ENCODE results near the gene GBGT1.

GBGT1 gene

DNA sequence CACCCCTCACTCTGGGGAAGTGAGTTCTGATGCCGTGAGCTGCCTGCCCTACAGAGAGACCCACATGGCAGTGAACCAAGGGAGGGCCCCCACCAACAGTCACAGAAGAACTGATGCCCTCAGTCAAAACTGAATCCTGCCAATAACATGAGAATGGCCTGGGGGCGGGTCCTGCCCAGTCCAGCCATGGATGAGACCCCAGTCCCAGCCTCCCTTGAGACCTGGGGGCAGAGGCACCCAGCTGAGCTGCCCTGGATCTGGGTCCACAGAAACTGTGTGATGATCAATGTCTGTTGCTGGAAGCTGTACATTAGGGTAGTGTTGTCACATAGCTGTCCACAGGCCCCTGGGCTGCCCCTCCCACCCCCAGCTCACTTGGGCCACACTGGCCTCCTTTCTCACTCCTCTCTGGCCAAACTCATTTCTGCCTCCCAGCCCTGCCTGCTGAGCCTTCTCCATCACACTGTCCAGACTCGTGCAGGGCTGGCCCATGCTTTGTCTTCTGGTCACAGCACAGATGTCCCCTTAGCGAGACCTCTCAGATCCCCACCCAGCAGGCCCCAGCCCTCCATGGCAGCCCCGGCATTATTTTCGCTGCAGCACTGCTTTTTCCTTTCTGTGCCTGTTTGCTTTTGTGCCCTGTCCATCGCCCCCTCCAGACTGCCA, 16.8 kb downstream of the GBGT1 start:
- DNase-seq (ENCODE audit: low spot score) (no peak), ATAC-seq (ENCODE audit: low read depth) (no peak)
- no peak overlapping the region for H3K4me3 ChIP-seq (ENCODE audit: severe bottlenecking)
- no peak overlapping the region for H3K27ac ChIP-seq (ENCODE audit: poor library complexity, severe bottlenecking)
- H3K4me1 ChIP-seq (ENCODE audit: insufficient read depth, poor library complexity, severe bottlenecking) = peaks cover 5% of the 10 kb centered on the region
- no peaks in the 10 kb centered on the region for H3K36me3 ChIP-seq (ENCODE audit: low read depth)
- no peak for TF ChIP-seq CTCF (IDR thresholded peaks at IDR 0.05; ENCODE audit: poor library complexity, severe bottlenecking)
- H3K27me3 ChIP-seq (ENCODE audit: insufficient read depth, poor library complexity, severe bottlenecking) = no peaks in the 10 kb centered on the region
- H3K9me3 ChIP-seq (ENCODE audit: severe bottlenecking) = no peaks in the 10 kb centered on the region

GRCh38 chr9:133144904-133145851, 18.5 kb downstream of the GBGT1 start:
- no peak for ATAC-seq (ENCODE audit: low read depth)

GRCh38 chr9:133144142-133144903, 19.4 kb downstream of the GBGT1 start:
- DNase-seq (ENCODE audit: low spot score) (peak; percentile 67), ATAC-seq (ENCODE audit: low read depth) (peak; percentile 55)
- Histone ChIP-seq H3K4me3 (ENCODE audit: severe bottlenecking) (no peak overlapping the region), H3K9me3 (ENCODE audit: severe bottlenecking) (no peaks in the 10 kb centered on the region), H3K4me1 (ENCODE audit: insufficient read depth, poor library complexity, severe bottlenecking) (peaks cover 5% of the 10 kb centered on the region), H3K27ac (ENCODE audit: poor library complexity, severe bottlenecking) (no peak overlapping the region), H3K36me3 (ENCODE audit: low read depth) (no peaks in the 10 kb centered on the region), H3K27me3 (ENCODE audit: insufficient read depth, poor library complexity, severe bottlenecking) (no peaks in the 10 kb centered on the region)
- peak; percentile 97 for TF ChIP-seq CTCF (IDR thresholded peaks at IDR 0.05; ENCODE audit: poor library complexity, severe bottlenecking)

More at GRCh38 chr9:133144904-133145851, 18.5 kb downstream of the GBGT1 start:
- no peak overlapping the region for H3K4me3 ChIP-seq (ENCODE audit: severe bottlenecking)
- no peak for DNase-seq (ENCODE audit: low spot score)
- no peaks in the 10 kb centered on the region for H3K36me3 ChIP-seq (ENCODE audit: low read depth)
- no peak for TF ChIP-seq CTCF (IDR thresholded peaks at IDR 0.05; ENCODE audit: poor library complexity, severe bottlenecking)
- H3K27ac ChIP-seq (ENCODE audit: poor library complexity, severe bottlenecking) = no peak overlapping the region
- H3K9me3 ChIP-seq (ENCODE audit: severe bottlenecking) = no peaks in the 10 kb centered on the region
- H3K4me1 ChIP-seq (ENCODE audit: insufficient read depth, poor library complexity, severe bottlenecking) = peaks cover 5% of the 10 kb centered on the region
- no peaks in the 10 kb centered on the region for H3K27me3 ChIP-seq (ENCODE audit: insufficient read depth, poor library complexity, severe bottlenecking)

GRCh38 chr9:133143639-133144141, 20.0 kb downstream of the GBGT1 start:
- Histone ChIP-seq H3K27ac (ENCODE audit: poor library complexity, severe bottlenecking) (no peak overlapping the region), H3K4me3 (ENCODE audit: severe bottlenecking) (no peak overlapping the region), H3K27me3 (ENCODE audit: insufficient read depth, poor library complexity, severe bottlenecking) (no peaks in the 10 kb centered on the region), H3K4me1 (ENCODE audit: insufficient read depth, poor library complexity, severe bottlenecking) (peaks cover 5% of the 10 kb centered on the region), H3K36me3 (ENCODE audit: low read depth) (no peaks in the 10 kb centered on the region), H3K9me3 (ENCODE audit: severe bottlenecking) (no peaks in the 10 kb centered on the region)
- DNase-seq (ENCODE audit: low spot score) = no peak
- no peak for ATAC-seq (ENCODE audit: low read depth)
- no peak for TF ChIP-seq CTCF (IDR thresholded peaks at IDR 0.05; ENCODE audit: poor library complexity, severe bottlenecking)

All from RWPE2 (cell line).